Gastrocnemius medialis (tissue), 4 donors: Measurements from ENCODE around the gene MBNL2.

Experiments
- CTCF ChIP-seq, 5 experiments: fragments of 450-650 bp in 3 of 5; fragments of 200-600 bp in 2 of 5; sonication (generic) in 2 of 5; IDR thresholded peaks in 4 of 5; conservative IDR thresholded peaks in 1 of 5; 1 replicate in 4 of 5; 2 replicates in 1 of 5; pipeline ENCODE4 v1.5.1; 2016 to 2019; ENCODE audit warnings: antibody characterized with exemption in 5 of 5, mild to moderate bottlenecking in 3 of 5, moderate library complexity in 3 of 5
- POLR2A ChIP-seq, 2 donors: fragments of 450-650 bp; IDR thresholded peaks; one replicate each; pipeline ENCODE4 v1.6.1; 2017; ENCODE audit warnings: antibody characterized with exemption in 2 of 2, mild to moderate bottlenecking in 2 of 2, moderate library complexity in 2 of 2

- TF ChIP-seq CTCF (IDR thresholded peaks at IDR 0.05 in 4 of 5, conservative IDR thresholded peaks at IDR 0.05 in 1 of 5), result no peak
- TF ChIP-seq POLR2A (IDR thresholded peaks at IDR 0.05), result no peak
Measured at GRCh38 chr13:97263160-97263559, 41.0 kb downstream of the MBNL2 start.
